IMR-90 (cell line): ENCODE results near the gene MPZL3. TPM values are rescaled to one million over a fixed set of nuclear protein-coding genes. Genes with fewer than 3 reads are reported as not detected.

Experiments
- ATAC-seq: fragments of 200-7000 bp; cut with Tn5 transposase; 2 replicates; pipeline ENCODE4 v1.9.1; 2020; ENCODE audit warnings: low read depth, mild to moderate bottlenecking, moderate library complexity
- BruUV-seq: library from RNA; stranded (reverse); fragments of 400-500 nt; replicated peaks from 2 replicates; lab custom pipeline; 2021; lab: Mats Ljungman, UMichigan
- CTCF ChIA-PET: fragments of 300-600 bp; formaldehyde crosslinking; extraction: SDS; loops from one replicate; lab custom pipeline; 2021; ENCODE audit warnings: antibody characterized with exemption; lab: Yijun Ruan, JAX
- POLR2A ChIA-PET: fragments of 300-600 bp; sonication (Branson Sonifier 250); formaldehyde crosslinking; loops from one replicate; lab custom pipeline; 2022; ENCODE audit warnings: antibody characterized with exemption; ENCODE audit not compliant: unreplicated experiment; lab: Charles Lee
- DNase-seq: peaks from one replicate; pipeline ENCODE4 v3.0.0; 2013
- H2AFZ ChIP-seq: replicated peaks from 2 replicates; pipeline ENCODE3; 2013; ENCODE audit warnings: low read length, mild to moderate bottlenecking; ENCODE audit not compliant: poor library complexity
- H2AK5ac ChIP-seq: 2 replicates; pipeline ENCODE4 v1.6.1; 2013; ENCODE audit warnings: low read depth, low read length, inconsistent platforms
- H2AK9ac ChIP-seq: replicated peaks from 2 replicates; pipeline ENCODE3; 2013; ENCODE audit warnings: mild to moderate bottlenecking, low read depth, low read length, moderate library complexity; ENCODE audit not compliant: poor library complexity
- H2BK120ac ChIP-seq: 2 replicates; pipeline ENCODE4 v1.6.1; 2013; ENCODE audit warnings: low read depth, low read length, inconsistent platforms
- H2BK15ac ChIP-seq: 3 replicates; pipeline ENCODE4 v1.6.1; 2013; ENCODE audit warnings: low read depth, low read length, inconsistent platforms
- H2BK20ac ChIP-seq: 2 replicates; pipeline ENCODE4 v1.6.1; 2013; ENCODE audit warnings: low read depth, mild to moderate bottlenecking, inconsistent platforms, low read length, moderate library complexity
- H2BK5ac ChIP-seq: 2 replicates; pipeline ENCODE4 v1.6.1; 2013; ENCODE audit warnings: mild to moderate bottlenecking, low read depth, low read length, inconsistent platforms; ENCODE audit not compliant: poor library complexity, severe bottlenecking
- H3K14ac ChIP-seq: replicated peaks from 2 replicates; pipeline ENCODE4 v1.6.1; 2013; ENCODE audit warnings: low read depth, low read length, inconsistent platforms
- H3K18ac ChIP-seq: 2 replicates; pipeline ENCODE4 v1.6.1; 2013; ENCODE audit warnings: low read depth, low read length, control low read depth
- H3K23ac ChIP-seq: 2 replicates; pipeline ENCODE4 v1.6.1; 2013; ENCODE audit warnings: low read depth, low read length, inconsistent platforms
- H3K27ac ChIP-seq: 2 replicates; pipeline ENCODE4 v1.5.1; 2013; ENCODE audit warnings: mild to moderate bottlenecking, control low read depth, low read length; ENCODE audit not compliant: insufficient read depth
- H3K27me3 ChIP-seq: 2 replicates; pipeline ENCODE4 v1.6.1; 2013; ENCODE audit warnings: low read length; ENCODE audit not compliant: control insufficient read depth, insufficient read depth
- H3K36me3 ChIP-seq: 2 replicates; pipeline ENCODE4 v1.6.1; 2013; ENCODE audit warnings: low read length, mixed read lengths; ENCODE audit not compliant: control insufficient read depth, insufficient read depth
- H3K4ac ChIP-seq: 2 replicates; pipeline ENCODE4 v1.6.1; 2013; ENCODE audit warnings: low read depth, low read length, inconsistent platforms
- H3K4me1 ChIP-seq: 2 replicates; pipeline ENCODE4 v1.6.1; 2013; ENCODE audit warnings: low read length, mixed read lengths; ENCODE audit not compliant: control insufficient read depth, insufficient read depth
- H3K4me2 ChIP-seq: 2 replicates; pipeline ENCODE4 v1.6.1; 2013; ENCODE audit warnings: low read depth, mild to moderate bottlenecking, control low read depth, low read length, moderate library complexity
- H3K4me3 ChIP-seq: 2 replicates; pipeline ENCODE4 v1.5.1; 2013; ENCODE audit warnings: low read depth, mild to moderate bottlenecking, control low read depth, low read length, moderate library complexity; ENCODE audit not compliant: insufficient read depth
- H3K56ac ChIP-seq: 2 replicates; pipeline ENCODE4 v1.6.1; 2013; ENCODE audit warnings: low read length, inconsistent platforms; ENCODE audit not compliant: insufficient read depth; ENCODE audit errors: extremely low read depth
- H3K79me1 ChIP-seq, 2 experiments: 2 replicates each; pipeline ENCODE4 v1.6.1; 2013; ENCODE audit warnings: low read length in 2 of 2, inconsistent platforms in 1 of 2, low read depth in 1 of 2
- H3K9ac ChIP-seq: 2 replicates; pipeline ENCODE4 v1.6.1; 2013; ENCODE audit warnings: low read depth, low read length, control low read depth
- H3K9me1 ChIP-seq: 2 replicates; pipeline ENCODE4 v1.6.1; 2013; ENCODE audit warnings: low read length, inconsistent platforms; ENCODE audit not compliant: insufficient read depth
- H3K9me3 ChIP-seq: 2 replicates; pipeline ENCODE4 v1.6.1; 2013; ENCODE audit warnings: low read length; ENCODE audit not compliant: control insufficient read depth, insufficient read depth
- H4K20me1 ChIP-seq: 2 replicates; pipeline ENCODE4 v1.6.1; 2013; ENCODE audit warnings: low read length, inconsistent platforms; ENCODE audit not compliant: insufficient read depth
- H4K5ac ChIP-seq: 2 replicates; pipeline ENCODE4 v1.6.1; 2013; ENCODE audit warnings: mild to moderate bottlenecking, low read depth, low read length, control low read depth
- H4K8ac ChIP-seq, 2 experiments: 2 replicates each; pipeline ENCODE4 v1.6.1; 2013; ENCODE audit warnings: low read depth in 2 of 2, low read length in 2 of 2, control low read depth in 1 of 2, inconsistent platforms in 1 of 2
- H4K91ac ChIP-seq: 2 replicates; pipeline ENCODE4 v1.6.1; 2013; ENCODE audit warnings: low read depth, low read length, inconsistent platforms; ENCODE audit not compliant: insufficient read depth
- BHLHE40 ChIP-seq: fragments of 150-350 bp; IDR thresholded peaks from 2 replicates; pipeline ENCODE4 v1.6.1; 2016; ENCODE audit warnings: mild to moderate bottlenecking, low read depth, low read length
- CEBPB ChIP-seq: IDR thresholded peaks from 2 replicates; pipeline ENCODE4 v1.6.1; 2012; ENCODE audit warnings: low read depth, low read length, improper control_type of control experiment
- CHD1 ChIP-seq: IDR thresholded peaks from 2 replicates; pipeline ENCODE4 v1.6.1; 2012; ENCODE audit warnings: low read depth, low read length, improper control_type of control experiment
- CTCF ChIP-seq: conservative IDR thresholded peaks from 2 replicates; pipeline ENCODE4 v1.5.1; 2012; ENCODE audit warnings: mild to moderate bottlenecking, low read depth, low read length, improper control_type of control experiment
- ELK1 ChIP-seq: fragments of 150-350 bp; IDR thresholded peaks from 2 replicates; pipeline ENCODE4 v1.6.1; 2016; ENCODE audit warnings: low read depth, mild to moderate bottlenecking, low read length, moderate library complexity, borderline replicate concordance
- FOS ChIP-seq: fragments of 150-350 bp; IDR thresholded peaks from 2 replicates; pipeline ENCODE4 v1.6.1; 2016; ENCODE audit warnings: low read depth, low read length
- MAFK ChIP-seq: IDR thresholded peaks from 2 replicates; pipeline ENCODE4 v1.6.1; 2012; ENCODE audit warnings: low read depth, low read length, improper control_type of control experiment
- MAZ ChIP-seq: IDR thresholded peaks from 2 replicates; pipeline ENCODE4 v1.6.1; 2012; ENCODE audit warnings: low read depth, mild to moderate bottlenecking, low read length, improper control_type of control experiment, moderate library complexity, borderline replicate concordance
- MXI1 ChIP-seq: IDR thresholded peaks from 2 replicates; pipeline ENCODE4 v1.6.1; 2012; ENCODE audit warnings: low read depth, mild to moderate bottlenecking, low read length, moderate library complexity, borderline replicate concordance
- NFE2L2 ChIP-seq: fragments of 150-350 bp; IDR thresholded peaks from 2 replicates; pipeline ENCODE4 v1.6.1; 2016; ENCODE audit warnings: low read depth, mild to moderate bottlenecking, low read length
- POLR2A ChIP-seq: IDR thresholded peaks from 2 replicates; pipeline ENCODE4 v1.6.1; 2012; ENCODE audit warnings: mild to moderate bottlenecking, low read depth, low read length
- RAD21 ChIP-seq: IDR thresholded peaks from 2 replicates; pipeline ENCODE4 v1.6.1; 2012; ENCODE audit warnings: low read length, improper control_type of control experiment
- RCOR1 ChIP-seq: IDR thresholded peaks from 2 replicates; pipeline ENCODE4 v1.6.1; 2012; ENCODE audit warnings: mild to moderate bottlenecking, low read length, improper control_type of control experiment; ENCODE audit not compliant: insufficient replicate concordance
- RFX5 ChIP-seq: IDR thresholded peaks from 2 replicates; pipeline ENCODE4 v1.8.0; 2012; ENCODE audit warnings: low read depth, mild to moderate bottlenecking, low read length, moderate library complexity
- SMC3 ChIP-seq: fragments of 150-350 bp; IDR thresholded peaks from 2 replicates; pipeline ENCODE4 v1.6.1; 2016; ENCODE audit warnings: low read depth, mild to moderate bottlenecking, antibody characterized with exemption, low read length, moderate library complexity
- USF2 ChIP-seq: fragments of 150-350 bp; IDR thresholded peaks from 2 replicates; pipeline ENCODE4 v1.6.1; 2017; ENCODE audit warnings: mild to moderate bottlenecking, antibody characterized with exemption, low read length, low read depth
- WGBS, 2 experiments: methylation state at CpG; one replicate each; pipeline versions ENCODE4 v1.1.5 to v1.1.7; 2013; ENCODE audit warnings: missing lambda C conversion rate in 2 of 2; ENCODE audit not compliant: insufficient read length in 1 of 2; ENCODE audit errors: extremely low coverage in 2 of 2; 5-methylcytosine and 5-hydroxymethylcytosine counted together
- dilution Hi-C: fragments of 300-500 bp; cut with HindIII; formaldehyde crosslinking; loops from one replicate; pipeline ENCODE4 v1.14.3; 2018; ENCODE audit warnings: low sequenced_read_pairs; ENCODE audit not compliant: unreplicated experiment
- in situ Hi-C: fragments of 300-500 bp; cut with MboI; formaldehyde crosslinking; loops from 3 replicates; pipeline ENCODE4 v1.14.3; 2019; ENCODE audit warnings: low sequenced_read_pairs, inconsistent platforms, mixed read lengths
- intact Hi-C: fragments of 100-400 bp; cut with micrococcal nuclease; formaldehyde crosslinking; loops from 2 replicates; pipeline ENCODE4 v1.10.0; 2022
- polyA plus RNA-seq, 3 experiments: library from polyadenylated mRNA; depleted of rRNA; stranded (reverse); fragments of >200 nt; gene quantifications; 2 replicates each; pipeline ENCODE4 v1.2.3, GENCODE V29; 2012; ENCODE audit warnings: low replicate concordance in 1 of 3
- total RNA-seq: library from RNA; depleted of rRNA; stranded (reverse); fragments of >200 nt; gene quantifications from 2 replicates; pipeline ENCODE4 v1.2.3, GENCODE V29; 2012

The MPZL3 gene
- total and polyA plus RNA-seq, 2 of the 4 experiments (the other 2 are of a cell fraction), result 0.15 to 0.36 TPM

- Histone ChIP-seq H3K4ac (no peak overlapping the region), H2AFZ (no peak overlapping the region), H3K4me2 (no peak overlapping the region), H2AK5ac (no peak overlapping the region), H3K9me1 (no peaks in the 10 kb centered on the region), H3K4me1 (no peaks in the 10 kb centered on the region), H3K36me3 (no peaks in the 10 kb centered on the region), H4K8ac (no peak overlapping the region), H3K27me3 (peaks cover 6% of the 10 kb centered on the region), H2BK20ac (no peak overlapping the region), H4K5ac (no peak overlapping the region), H2BK120ac (no peak overlapping the region), H3K79me1 (no peaks in the 10 kb centered on the region), H4K20me1 (no peaks in the 10 kb centered on the region), H3K18ac (no peak overlapping the region), H3K23ac (no peak overlapping the region), H3K9me3 (no peaks in the 10 kb centered on the region), H3K4me3 (no peak overlapping the region), H3K56ac (no peak overlapping the region), H3K14ac (no peak overlapping the region), H4K91ac (no peak overlapping the region), H3K27ac (no peak overlapping the region), H2BK5ac (no peak overlapping the region), H3K9ac (no peak overlapping the region), H2BK15ac (no peak overlapping the region), H2AK9ac (no peak overlapping the region)
- intact Hi-C loops (loop anchor here (5.0 kb wide), 1 partner anchor 368 kb away; the partner anchor contains the start of gene IFT46), in situ Hi-C loops (loop anchor here (5.0 kb wide), 1 partner anchor 148 kb away; no protein-coding TSS in a partner anchor), dilution Hi-C loops (no loop called here)
- 57% methylated on average over 3 of the region's 6 CpGs; no CpG with 5 or more reads in 1 of the 2 experiments for WGBS, 2 experiments
- no TSS peak for BruUV-seq
- TF ChIP-seq RFX5 (no peak), CEBPB (no peak), RAD21 (no peak), MAZ (no peak), CTCF (no peak), NFE2L2 (no peak), RCOR1 (no peak), MXI1 (no peak), FOS (no peak), CHD1 (no peak), SMC3 (no peak), USF2 (no peak), MAFK (no peak), BHLHE40 (no peak), POLR2A (no peak), ELK1 (no peak)
- DNase-seq (no peak), ATAC-seq (no peak)
- POLR2A ChIA-PET, result no interaction called here
- CTCF ChIA-PET, result interaction anchor here (0.6 to 1.5 kb wide), 17 partner anchors 15 to 1742 kb away, joined by 3 to 11 read pairs (median 4); partner anchors contain the start of genes CD3D and SCN2B
These were observed 53.0 kb downstream of the MPZL3 start for GRCh38 chr11:118199135-118199534.
